Measurements from ENCODE around the gene CC2D1A.
"Not testable (repeated sequence)": the region's sequence is repeated elsewhere in the genome, so short reads cannot be mapped to it uniquely, and the experiment has no call there.

CC2D1A gene

GRCh38 chr19:13906521-13906904, 512 bp downstream of the CC2D1A start:
- no peak for DNase-seq (ENCODE audit: low read depth in 4 of 4, low spot score in 1 of 4)

- no peak for DNase-seq (ENCODE audit: low read depth in 4 of 4, low spot score in 1 of 4)
Observed at GRCh38 chr19:13906910-13907309, 909 bp downstream of the CC2D1A start.

GRCh38 chr19:13908674-13909073, 2.7 kb downstream of the CC2D1A start:
- no peak for DNase-seq (ENCODE audit: low read depth in 4 of 4, low spot score in 1 of 4)

GRCh38 chr19:13909430-13909829, 3.4 kb downstream of the CC2D1A start:
- no peak for DNase-seq (ENCODE audit: low read depth in 4 of 4, low spot score in 1 of 4)

GRCh38 chr19:13913352-13913751, 7.4 kb downstream of the CC2D1A start:
- DNase-seq (ENCODE audit: low read depth in 4 of 4, low spot score in 1 of 4): no peak

GRCh38 chr19:13914777-13915176, 8.8 kb downstream of the CC2D1A start:
- no peak for DNase-seq (ENCODE audit: low read depth in 4 of 4, low spot score in 1 of 4)

GRCh38 chr19:13917888-13918406, 11.9 kb downstream of the CC2D1A start:
- DNase-seq (ENCODE audit: low read depth in 4 of 4, low spot score in 1 of 4): no peak

- DNase-seq (ENCODE audit: low read depth in 4 of 4, low spot score in 1 of 4): no peak
Observed at GRCh38 chr19:13918726-13919411, 12.9 kb downstream of the CC2D1A start.

- no peak for DNase-seq (ENCODE audit: low read depth in 4 of 4, low spot score in 1 of 4)
Observed at GRCh38 chr19:13920524-13920923, 14.5 kb downstream of the CC2D1A start.

- no peak for DNase-seq (ENCODE audit: low read depth in 4 of 4, low spot score in 1 of 4)
Observed at GRCh38 chr19:13920940-13921747, 15.1 kb downstream of the CC2D1A start.

- not testable (repeated sequence) for DNase-seq (ENCODE audit: low read depth in 4 of 4, low spot score in 1 of 4)
Observed at GRCh38 chr19:13922118-13922517, 16.1 kb downstream of the CC2D1A start.

GRCh38 chr19:13923194-13923987, 17.4 kb downstream of the CC2D1A start:
- DNase-seq (ENCODE audit: low read depth in 4 of 4, low spot score in 1 of 4): no peak

GRCh38 chr19:13926010-13926409, 20.0 kb downstream of the CC2D1A start:
- no peak for DNase-seq (ENCODE audit: low read depth in 4 of 4, low spot score in 1 of 4)

- no peak for DNase-seq (ENCODE audit: low read depth in 4 of 4, low spot score in 1 of 4)
Observed at GRCh38 chr19:13926715-13927114, 20.7 kb downstream of the CC2D1A start.

- no peak for DNase-seq (ENCODE audit: low read depth in 4 of 4, low spot score in 1 of 4)
Observed at GRCh38 chr19:13929340-13929739, 23.3 kb downstream of the CC2D1A start.

- DNase-seq (ENCODE audit: low read depth in 4 of 4, low spot score in 1 of 4): no peak
Observed at GRCh38 chr19:13929956-13930355, 24.0 kb downstream of the CC2D1A start.

GRCh38 chr19:13930402-13930801, 24.4 kb downstream of the CC2D1A start:
- DNase-seq (ENCODE audit: low read depth in 4 of 4, low spot score in 1 of 4): no peak

- DNase-seq (ENCODE audit: low read depth in 4 of 4, low spot score in 1 of 4): no peak
Observed at GRCh38 chr19:13931391-13932148, 25.6 kb downstream of the CC2D1A start.

GRCh38 chr19:13932149-13932637, 26.2 kb downstream of the CC2D1A start:
- no peak for DNase-seq (ENCODE audit: low read depth in 4 of 4, low spot score in 1 of 4)

GRCh38 chr19:13932911-13933393, 27.0 kb downstream of the CC2D1A start:
- DNase-seq (ENCODE audit: low read depth in 4 of 4, low spot score in 1 of 4): no peak

- no peak for DNase-seq (ENCODE audit: low read depth in 4 of 4, low spot score in 1 of 4)
Observed at GRCh38 chr19:13934785-13935109, 28.7 kb downstream of the CC2D1A start.

Measured in stimulated activated CD4-positive, alpha-beta T cell treated with anti-CD3 and anti-CD28 coated beads, Interleukin-1b, Interleukin-23, amount 100 ng/mL, for 24 hours (primary cell).